OCI-LY7 (cell line): Measurements from ENCODE around the gene LPP.

ENCODE experiments used
- CTCF ChIP-seq: fragments of 200-600 bp; sonication (generic); conservative IDR thresholded peaks from 2 replicates; pipeline ENCODE4 v1.5.1; 2014; ENCODE audit warnings: mild to moderate bottlenecking, antibody characterized with exemption, low read length, moderate library complexity, mixed read lengths
- EZH2phosphoT487 ChIP-seq: fragments of 200-600 bp; sonication (generic); IDR thresholded peaks from 2 replicates; pipeline ENCODE4 v1.6.1; 2018; ENCODE audit warnings: low read depth, borderline replicate concordance, mild to moderate bottlenecking, mixed run types, antibody characterized with exemption, low read length, moderate library complexity, mixed read lengths

- no peak for TF ChIP-seq CTCF
- TF ChIP-seq EZH2phosphoT487 = no peak
These were observed 54.6 kb downstream of the LPP start for GRCh38 chr3:188208516-188208981.
